CD14-positive monocyte (primary cell): ENCODE results near the gene GPRIN3. TPM values are rescaled to one million over a fixed set of nuclear protein-coding genes. Genes with fewer than 3 reads are reported as not detected.

ENCODE experiments used
- DNase-seq, 3 donors: peaks; one replicate each; pipeline ENCODE4 v3.0.0-alpha.2; 2011 to 2022
- H2AFZ ChIP-seq: 2 replicates; pipeline ENCODE4 v1.6.0; 2012; ENCODE audit warnings: mild to moderate bottlenecking, low read depth, low read length, inconsistent platforms; ENCODE audit not compliant: insufficient read depth, poor library complexity, severe bottlenecking
- H3K27ac ChIP-seq, 2 donors: 1 replicate in 1 of 2; 2 replicates in 1 of 2; pipeline ENCODE4 v1.5.1; 2012 to 2013; ENCODE audit warnings: low read length in 2 of 2, control low read depth in 1 of 2, inconsistent platforms in 1 of 2, low read depth in 1 of 2, mild to moderate bottlenecking in 1 of 2
- H3K27me3 ChIP-seq, 2 donors: one replicate each; pipeline versions ENCODE4 v1.6.0 to v1.6.1; 2011 to 2013; ENCODE audit warnings: low read length in 2 of 2; ENCODE audit not compliant: control insufficient read depth in 2 of 2, insufficient read depth in 2 of 2
- H3K36me3 ChIP-seq, 2 donors: replicated peaks in 1 of 2; 1 replicate in 1 of 2; 2 replicates in 1 of 2; pipeline versions ENCODE4 v1.5.1 to v1.6.1; 2012 to 2013; ENCODE audit warnings: low read length in 2 of 2, control low read depth in 1 of 2, inconsistent platforms in 1 of 2, mild to moderate bottlenecking in 1 of 2; ENCODE audit not compliant: insufficient read depth in 2 of 2, control insufficient read depth in 1 of 2
- H3K4me1 ChIP-seq, 2 donors: 1 replicate in 1 of 2; 2 replicates in 1 of 2; pipeline versions ENCODE4 v1.5.1 to v1.6.1; 2012 to 2013; ENCODE audit warnings: low read length in 2 of 2, control low read depth in 1 of 2, inconsistent platforms in 1 of 2, mild to moderate bottlenecking in 1 of 2, moderate library complexity in 1 of 2; ENCODE audit not compliant: insufficient read depth in 2 of 2, control insufficient read depth in 1 of 2
- H3K4me2 ChIP-seq: replicated peaks from 2 replicates; pipeline ENCODE3; 2012; ENCODE audit warnings: low read length, moderate library complexity, mild to moderate bottlenecking; ENCODE audit not compliant: poor library complexity, severe bottlenecking; ENCODE audit errors: extremely low read depth
- H3K4me3 ChIP-seq, 3 experiments: fragments of 200-600 bp in 1 of 3; sonication (generic) in 1 of 3; replicated peaks in 1 of 3; 1 replicate in 2 of 3; 2 replicates in 1 of 3; pipeline ENCODE4 v1.5.1; 2011 to 2013; ENCODE audit warnings: low read length in 3 of 3, mild to moderate bottlenecking in 3 of 3, control low read depth in 2 of 3, low read depth in 2 of 3, inconsistent platforms in 1 of 3, moderate library complexity in 1 of 3
- H3K79me2 ChIP-seq: 2 replicates; pipeline ENCODE4 v1.6.0; 2012; ENCODE audit warnings: mild to moderate bottlenecking, control low read depth, inconsistent platforms, low read length, moderate library complexity; ENCODE audit not compliant: insufficient read depth
- H3K9ac ChIP-seq: 2 replicates; pipeline ENCODE4 v1.6.0; 2017; ENCODE audit warnings: low read length, mild to moderate bottlenecking; ENCODE audit not compliant: insufficient read depth, poor library complexity, severe bottlenecking
- H3K9me3 ChIP-seq, 2 donors: replicated peaks in 1 of 2; 1 replicate in 1 of 2; 2 replicates in 1 of 2; pipeline versions ENCODE4 v1.5.1 to v1.6.1; 2012 to 2013; ENCODE audit warnings: low read length in 2 of 2, control low read depth in 1 of 2; ENCODE audit not compliant: control insufficient read depth in 1 of 2, insufficient read depth in 1 of 2
- H4K20me1 ChIP-seq: 2 replicates; pipeline ENCODE4 v1.6.0; 2012; ENCODE audit warnings: mild to moderate bottlenecking, low read length, control low read depth, moderate library complexity; ENCODE audit not compliant: insufficient read depth
- H3K27ac Mint-ChIP-seq, 7 donors: one replicate each; pipeline ENCODE4 v1.8.0; 2020; ENCODE audit warnings: mild to moderate bottlenecking in 7 of 7, mixed read lengths in 7 of 7, moderate library complexity in 6 of 7, inconsistent platforms in 2 of 7
- H3K27me3 Mint-ChIP-seq, 3 donors: one replicate each; pipeline ENCODE4 v1.8.0; 2021 to 2022; ENCODE audit warnings: low read depth in 3 of 3, mild to moderate bottlenecking in 3 of 3, mixed read lengths in 3 of 3, moderate library complexity in 3 of 3, inconsistent platforms in 1 of 3
- H3K36me3 Mint-ChIP-seq, 2 donors: one replicate each; pipeline ENCODE4 v1.8.0; 2020; ENCODE audit warnings: mixed read lengths in 2 of 2, inconsistent platforms in 1 of 2, mild to moderate bottlenecking in 1 of 2
- H3K4me1 Mint-ChIP-seq: one replicate; pipeline ENCODE4 v1.8.0; 2020; ENCODE audit warnings: mild to moderate bottlenecking, mixed read lengths
- H3K4me3 Mint-ChIP-seq, 2 donors: one replicate each; pipeline ENCODE4 v1.8.0; 2020; ENCODE audit warnings: mild to moderate bottlenecking in 2 of 2, mixed read lengths in 2 of 2, moderate library complexity in 1 of 2
- H3K9me3 Mint-ChIP-seq, 7 donors: one replicate each; pipeline ENCODE4 v1.8.0; 2020 to 2022; ENCODE audit warnings: mixed read lengths in 7 of 7, mild to moderate bottlenecking in 6 of 7, moderate library complexity in 6 of 7, inconsistent platforms in 2 of 7
- WGBS: methylation state at CpG from one replicate; pipeline ENCODE4 v1.1.5; 2013; ENCODE audit warnings: missing lambda C conversion rate; ENCODE audit not compliant: insufficient coverage; 5-methylcytosine and 5-hydroxymethylcytosine counted together
- intact Hi-C, 2 donors: fragments of 100-400 bp; cut with micrococcal nuclease; formaldehyde crosslinking; loops; one replicate each; pipeline versions ENCODE4 v1.15.0 to v1.15.1; 2023
- polyA plus RNA-seq, 3 donors: library from polyadenylated mRNA; depleted of rRNA in 1 of 3; unstranded in 2 of 3; stranded (reverse) in 1 of 3; fragments of 300-500 nt in 2 of 3; fragments of >200 nt in 1 of 3; fragmentation: Illumina TruSeq in 2 of 3; gene quantifications; 1 replicate in 2 of 3; 2 replicates in 1 of 3; pipeline ENCODE4 v1.2.3, GENCODE V29; 2012 to 2021
- TF ChIP-seq, protein P1 (sequence below): fragments of 200-600 bp; IDR thresholded peaks from one replicate; pipeline ENCODE4 v1.8.0; 2022; ENCODE audit warnings: antibody characterized with exemption, mild to moderate bottlenecking

Gene GPRIN3
- polyA plus RNA-seq, 3 donors, result 1.1 to 3.3 (median 2.3) TPM

DNA sequence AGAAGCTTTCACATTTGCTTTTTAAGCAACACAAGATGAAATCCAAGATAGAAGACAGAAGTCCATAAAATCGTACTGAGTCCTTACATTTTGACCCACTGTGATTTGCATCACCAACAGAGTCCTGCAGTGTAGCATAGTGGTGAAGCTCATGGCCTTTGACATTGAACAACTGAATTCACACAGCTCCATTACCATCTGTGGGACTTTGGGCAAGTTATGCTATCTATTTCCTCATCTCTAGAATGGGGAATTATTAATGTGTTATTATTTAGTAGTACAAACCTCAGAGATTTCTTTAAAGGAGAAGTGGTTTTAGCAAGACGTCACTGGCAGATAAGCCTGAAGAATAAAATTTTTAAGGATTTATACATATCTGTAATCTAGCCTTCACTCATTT is 10.7 kb downstream of the GPRIN3 start:
- Mint-ChIP-seq H3K27ac (peak overlapping the region in 4 of 7 donors; percentile 12 to 44 (median 24)), H3K9me3 (peaks cover 0 to 2% (median 0%) of the 10 kb centered on the region in 7 donors), H3K36me3 (peaks cover under 1 to 2% of the 10 kb centered on the region in 2 donors), H3K27me3 (peaks cover 0 to 2% (median 2%) of the 10 kb centered on the region in 3 donors), H3K4me1 (peaks cover 57% of the 10 kb centered on the region), H3K4me3 (no peak overlapping the region)
- Histone ChIP-seq H3K27ac (peak overlapping the region in 1 of 2 donors; percentile 2), H3K27me3 (no peaks in the 10 kb centered on the region), H4K20me1 (no peaks in the 10 kb centered on the region), H3K9me3 (no peaks in the 10 kb centered on the region), H3K36me3 (no peaks in the 10 kb centered on the region), H3K79me2 (peaks cover 3% of the 10 kb centered on the region), H3K4me1 (peaks cover 38 to 64% of the 10 kb centered on the region in 2 donors), H3K9ac (no peak overlapping the region), H3K4me2 (peak overlapping the region; percentile 75), H2AFZ (no peak overlapping the region), H3K4me3 (no peak overlapping the region)
- 86% methylated on average over 1 of the region's 2 CpGs for WGBS
- intact Hi-C loops, result loop anchor here in 1 of 2 donors (5.0 kb wide), 1 partner anchor 35 kb away; no protein-coding TSS in a partner anchor
- DNase-seq, result peak in 2 of 3 donors; percentile 30 to 51
- TF ChIP-seq, protein P1, sequence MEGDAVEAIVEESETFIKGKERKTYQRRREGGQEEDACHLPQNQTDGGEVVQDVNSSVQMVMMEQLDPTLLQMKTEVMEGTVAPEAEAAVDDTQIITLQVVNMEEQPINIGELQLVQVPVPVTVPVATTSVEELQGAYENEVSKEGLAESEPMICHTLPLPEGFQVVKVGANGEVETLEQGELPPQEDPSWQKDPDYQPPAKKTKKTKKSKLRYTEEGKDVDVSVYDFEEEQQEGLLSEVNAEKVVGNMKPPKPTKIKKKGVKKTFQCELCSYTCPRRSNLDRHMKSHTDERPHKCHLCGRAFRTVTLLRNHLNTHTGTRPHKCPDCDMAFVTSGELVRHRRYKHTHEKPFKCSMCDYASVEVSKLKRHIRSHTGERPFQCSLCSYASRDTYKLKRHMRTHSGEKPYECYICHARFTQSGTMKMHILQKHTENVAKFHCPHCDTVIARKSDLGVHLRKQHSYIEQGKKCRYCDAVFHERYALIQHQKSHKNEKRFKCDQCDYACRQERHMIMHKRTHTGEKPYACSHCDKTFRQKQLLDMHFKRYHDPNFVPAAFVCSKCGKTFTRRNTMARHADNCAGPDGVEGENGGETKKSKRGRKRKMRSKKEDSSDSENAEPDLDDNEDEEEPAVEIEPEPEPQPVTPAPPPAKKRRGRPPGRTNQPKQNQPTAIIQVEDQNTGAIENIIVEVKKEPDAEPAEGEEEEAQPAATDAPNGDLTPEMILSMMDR, result no peak

DNA sequence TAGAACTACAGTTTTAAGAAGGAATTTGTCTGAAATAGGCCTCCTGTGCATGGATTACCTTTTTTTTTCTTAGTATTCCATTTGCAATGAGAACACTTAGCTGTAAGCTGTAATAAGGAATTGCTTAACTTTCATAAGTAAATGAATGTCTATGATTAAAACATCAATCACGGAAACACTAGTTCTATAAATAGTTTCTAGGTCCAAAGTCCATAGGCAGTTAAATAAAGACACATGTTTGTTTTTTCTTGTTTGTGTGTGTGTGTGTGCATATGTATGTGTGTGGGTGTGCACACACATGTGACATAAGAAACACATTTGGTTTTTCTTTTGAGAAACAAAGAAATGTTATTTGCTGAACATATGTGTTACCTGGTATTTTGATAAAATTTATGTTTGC is 11.2 kb downstream of the GPRIN3 start:
- Mint-ChIP-seq H3K27ac (peak overlapping the region in 1 of 7 donors; percentile 23), H3K4me3 (no peak overlapping the region), H3K9me3 (peaks cover 0 to 2% (median 0%) of the 10 kb centered on the region in 7 donors), H3K4me1 (peaks cover 57% of the 10 kb centered on the region), H3K27me3 (peaks cover 0 to 3% (median 2%) of the 10 kb centered on the region in 3 donors), H3K36me3 (peaks cover 3 to 4% of the 10 kb centered on the region in 2 donors)
- Histone ChIP-seq H3K27me3 (no peaks in the 10 kb centered on the region), H2AFZ (no peak overlapping the region), H3K36me3 (no peaks in the 10 kb centered on the region), H3K9me3 (no peaks in the 10 kb centered on the region), H3K79me2 (no peaks in the 10 kb centered on the region), H4K20me1 (no peaks in the 10 kb centered on the region), H3K9ac (no peak overlapping the region), H3K4me2 (no peak overlapping the region), H3K4me1 (peaks cover 38 to 64% of the 10 kb centered on the region in 2 donors), H3K4me3 (no peak overlapping the region), H3K27ac (no peak overlapping the region)
- TF ChIP-seq, protein P1, result no peak
- intact Hi-C loops, result loop anchor here in 1 of 2 donors (5.0 kb wide), 1 partner anchor 36 kb away; no protein-coding TSS in a partner anchor
- WGBS, result no CpG with 5 or more reads among the region's 1 CpG
- DNase-seq, result no peak
